CD14-positive monocyte (primary cell): Measurements from ENCODE around the gene WDR82. TPM values are rescaled to one million over a fixed set of nuclear protein-coding genes. Genes with fewer than 3 reads are reported as not detected.

ENCODE experiments used
- DNase-seq, 3 donors: peaks; one replicate each; pipeline ENCODE4 v3.0.0-alpha.2; 2011 to 2022
- H2AFZ ChIP-seq: 2 replicates; pipeline ENCODE4 v1.6.0; 2012; ENCODE audit warnings: mild to moderate bottlenecking, low read depth, low read length, inconsistent platforms; ENCODE audit not compliant: insufficient read depth, poor library complexity, severe bottlenecking
- H3K27ac ChIP-seq, 2 donors: 1 replicate in 1 of 2; 2 replicates in 1 of 2; pipeline ENCODE4 v1.5.1; 2012 to 2013; ENCODE audit warnings: low read length in 2 of 2, control low read depth in 1 of 2, inconsistent platforms in 1 of 2, low read depth in 1 of 2, mild to moderate bottlenecking in 1 of 2
- H3K27me3 ChIP-seq, 2 donors: one replicate each; pipeline versions ENCODE4 v1.6.0 to v1.6.1; 2011 to 2013; ENCODE audit warnings: low read length in 2 of 2; ENCODE audit not compliant: control insufficient read depth in 2 of 2, insufficient read depth in 2 of 2
- H3K36me3 ChIP-seq, 2 donors: replicated peaks in 1 of 2; 1 replicate in 1 of 2; 2 replicates in 1 of 2; pipeline versions ENCODE4 v1.5.1 to v1.6.1; 2012 to 2013; ENCODE audit warnings: low read length in 2 of 2, control low read depth in 1 of 2, inconsistent platforms in 1 of 2, mild to moderate bottlenecking in 1 of 2; ENCODE audit not compliant: insufficient read depth in 2 of 2, control insufficient read depth in 1 of 2
- H3K4me1 ChIP-seq, 2 donors: 1 replicate in 1 of 2; 2 replicates in 1 of 2; pipeline versions ENCODE4 v1.5.1 to v1.6.1; 2012 to 2013; ENCODE audit warnings: low read length in 2 of 2, control low read depth in 1 of 2, inconsistent platforms in 1 of 2, mild to moderate bottlenecking in 1 of 2, moderate library complexity in 1 of 2; ENCODE audit not compliant: insufficient read depth in 2 of 2, control insufficient read depth in 1 of 2
- H3K4me2 ChIP-seq: replicated peaks from 2 replicates; pipeline ENCODE3; 2012; ENCODE audit warnings: low read length, moderate library complexity, mild to moderate bottlenecking; ENCODE audit not compliant: poor library complexity, severe bottlenecking; ENCODE audit errors: extremely low read depth
- H3K4me3 ChIP-seq, 3 experiments: fragments of 200-600 bp in 1 of 3; sonication (generic) in 1 of 3; replicated peaks in 1 of 3; 1 replicate in 2 of 3; 2 replicates in 1 of 3; pipeline ENCODE4 v1.5.1; 2011 to 2013; ENCODE audit warnings: low read length in 3 of 3, mild to moderate bottlenecking in 3 of 3, control low read depth in 2 of 3, low read depth in 2 of 3, inconsistent platforms in 1 of 3, moderate library complexity in 1 of 3
- H3K79me2 ChIP-seq: 2 replicates; pipeline ENCODE4 v1.6.0; 2012; ENCODE audit warnings: mild to moderate bottlenecking, control low read depth, inconsistent platforms, low read length, moderate library complexity; ENCODE audit not compliant: insufficient read depth
- H3K9ac ChIP-seq: 2 replicates; pipeline ENCODE4 v1.6.0; 2017; ENCODE audit warnings: low read length, mild to moderate bottlenecking; ENCODE audit not compliant: insufficient read depth, poor library complexity, severe bottlenecking
- H3K9me3 ChIP-seq, 2 donors: replicated peaks in 1 of 2; 1 replicate in 1 of 2; 2 replicates in 1 of 2; pipeline versions ENCODE4 v1.5.1 to v1.6.1; 2012 to 2013; ENCODE audit warnings: low read length in 2 of 2, control low read depth in 1 of 2; ENCODE audit not compliant: control insufficient read depth in 1 of 2, insufficient read depth in 1 of 2
- H4K20me1 ChIP-seq: 2 replicates; pipeline ENCODE4 v1.6.0; 2012; ENCODE audit warnings: mild to moderate bottlenecking, low read length, control low read depth, moderate library complexity; ENCODE audit not compliant: insufficient read depth
- H3K27ac Mint-ChIP-seq, 7 donors: one replicate each; pipeline ENCODE4 v1.8.0; 2020; ENCODE audit warnings: mild to moderate bottlenecking in 7 of 7, mixed read lengths in 7 of 7, moderate library complexity in 6 of 7, inconsistent platforms in 2 of 7
- H3K27me3 Mint-ChIP-seq, 3 donors: one replicate each; pipeline ENCODE4 v1.8.0; 2021 to 2022; ENCODE audit warnings: low read depth in 3 of 3, mild to moderate bottlenecking in 3 of 3, mixed read lengths in 3 of 3, moderate library complexity in 3 of 3, inconsistent platforms in 1 of 3
- H3K36me3 Mint-ChIP-seq, 2 donors: one replicate each; pipeline ENCODE4 v1.8.0; 2020; ENCODE audit warnings: mixed read lengths in 2 of 2, inconsistent platforms in 1 of 2, mild to moderate bottlenecking in 1 of 2
- H3K4me1 Mint-ChIP-seq: one replicate; pipeline ENCODE4 v1.8.0; 2020; ENCODE audit warnings: mild to moderate bottlenecking, mixed read lengths
- H3K4me3 Mint-ChIP-seq, 2 donors: one replicate each; pipeline ENCODE4 v1.8.0; 2020; ENCODE audit warnings: mild to moderate bottlenecking in 2 of 2, mixed read lengths in 2 of 2, moderate library complexity in 1 of 2
- H3K9me3 Mint-ChIP-seq, 7 donors: one replicate each; pipeline ENCODE4 v1.8.0; 2020 to 2022; ENCODE audit warnings: mixed read lengths in 7 of 7, mild to moderate bottlenecking in 6 of 7, moderate library complexity in 6 of 7, inconsistent platforms in 2 of 7
- WGBS: methylation state at CpG from one replicate; pipeline ENCODE4 v1.1.5; 2013; ENCODE audit warnings: missing lambda C conversion rate; ENCODE audit not compliant: insufficient coverage; 5-methylcytosine and 5-hydroxymethylcytosine counted together
- intact Hi-C, 2 donors: fragments of 100-400 bp; cut with micrococcal nuclease; formaldehyde crosslinking; loops; one replicate each; pipeline versions ENCODE4 v1.15.0 to v1.15.1; 2023
- polyA plus RNA-seq, 3 donors: library from polyadenylated mRNA; depleted of rRNA in 1 of 3; unstranded in 2 of 3; stranded (reverse) in 1 of 3; fragments of 300-500 nt in 2 of 3; fragments of >200 nt in 1 of 3; fragmentation: Illumina TruSeq in 2 of 3; gene quantifications; 1 replicate in 2 of 3; 2 replicates in 1 of 3; pipeline ENCODE4 v1.2.3, GENCODE V29; 2012 to 2021
- TF ChIP-seq, protein P1 (sequence below): fragments of 200-600 bp; IDR thresholded peaks from one replicate; pipeline ENCODE4 v1.8.0; 2022; ENCODE audit warnings: antibody characterized with exemption, mild to moderate bottlenecking

WDR82 gene
- polyA plus RNA-seq, 3 donors, result 27.3 to 33.4 (median 32.3) TPM

DNA sequence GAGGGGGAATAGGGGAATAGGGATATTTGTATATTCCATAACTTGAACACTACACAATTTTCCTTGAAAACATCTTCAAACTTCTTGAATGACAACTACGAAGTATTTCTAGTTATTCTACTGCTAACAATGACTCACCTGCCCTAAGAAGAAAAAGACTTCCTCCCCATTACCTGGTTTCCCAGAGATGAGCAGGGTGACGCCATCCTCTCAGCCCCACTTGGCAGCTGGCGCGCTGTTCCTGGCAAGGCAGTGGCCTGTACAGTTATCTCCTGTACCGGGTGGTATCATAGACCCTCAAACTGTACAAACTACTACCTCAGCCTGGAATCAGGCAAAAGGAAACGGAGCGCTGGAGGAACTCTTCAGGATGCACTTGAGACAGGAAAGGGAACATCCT is 10.4 kb downstream of the WDR82 start:
- intact Hi-C loops, result no loop called here
- H3K9me3 Mint-ChIP-seq, result no peaks in the 10 kb centered on the region
- H3K4me3 Mint-ChIP-seq, result no peak overlapping the region
- Histone ChIP-seq H3K4me1 (peaks cover 36 to 52% of the 10 kb centered on the region in 2 donors), H3K79me2 (peaks cover 96% of the 10 kb centered on the region), H3K27ac (peak overlapping the region in 1 of 2 donors; percentile 90), H4K20me1 (peaks cover 98% of the 10 kb centered on the region), H3K9ac (no peak overlapping the region), H3K4me3 (no peak overlapping the region), H3K36me3 (peaks cover 59 to 83% of the 10 kb centered on the region in 2 donors), H3K4me2 (no peak overlapping the region), H2AFZ (no peak overlapping the region), H3K9me3 (no peaks in the 10 kb centered on the region), H3K27me3 (no peaks in the 10 kb centered on the region)
- H3K36me3 Mint-ChIP-seq, result peaks cover 62 to 78% of the 10 kb centered on the region in 2 donors
- 99% methylated on average over 7 of the region's 7 CpGs for WGBS
- no peak for DNase-seq
- H3K27ac Mint-ChIP-seq, result peak overlapping the region in 2 of 7 donors; percentile 94 to 98
- TF ChIP-seq, protein P1, sequence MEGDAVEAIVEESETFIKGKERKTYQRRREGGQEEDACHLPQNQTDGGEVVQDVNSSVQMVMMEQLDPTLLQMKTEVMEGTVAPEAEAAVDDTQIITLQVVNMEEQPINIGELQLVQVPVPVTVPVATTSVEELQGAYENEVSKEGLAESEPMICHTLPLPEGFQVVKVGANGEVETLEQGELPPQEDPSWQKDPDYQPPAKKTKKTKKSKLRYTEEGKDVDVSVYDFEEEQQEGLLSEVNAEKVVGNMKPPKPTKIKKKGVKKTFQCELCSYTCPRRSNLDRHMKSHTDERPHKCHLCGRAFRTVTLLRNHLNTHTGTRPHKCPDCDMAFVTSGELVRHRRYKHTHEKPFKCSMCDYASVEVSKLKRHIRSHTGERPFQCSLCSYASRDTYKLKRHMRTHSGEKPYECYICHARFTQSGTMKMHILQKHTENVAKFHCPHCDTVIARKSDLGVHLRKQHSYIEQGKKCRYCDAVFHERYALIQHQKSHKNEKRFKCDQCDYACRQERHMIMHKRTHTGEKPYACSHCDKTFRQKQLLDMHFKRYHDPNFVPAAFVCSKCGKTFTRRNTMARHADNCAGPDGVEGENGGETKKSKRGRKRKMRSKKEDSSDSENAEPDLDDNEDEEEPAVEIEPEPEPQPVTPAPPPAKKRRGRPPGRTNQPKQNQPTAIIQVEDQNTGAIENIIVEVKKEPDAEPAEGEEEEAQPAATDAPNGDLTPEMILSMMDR, result no peak
- peaks cover 51% of the 10 kb centered on the region for H3K4me1 Mint-ChIP-seq
- peaks cover 0 to 1% (median 0%) of the 10 kb centered on the region in 3 donors for H3K27me3 Mint-ChIP-seq

DNA sequence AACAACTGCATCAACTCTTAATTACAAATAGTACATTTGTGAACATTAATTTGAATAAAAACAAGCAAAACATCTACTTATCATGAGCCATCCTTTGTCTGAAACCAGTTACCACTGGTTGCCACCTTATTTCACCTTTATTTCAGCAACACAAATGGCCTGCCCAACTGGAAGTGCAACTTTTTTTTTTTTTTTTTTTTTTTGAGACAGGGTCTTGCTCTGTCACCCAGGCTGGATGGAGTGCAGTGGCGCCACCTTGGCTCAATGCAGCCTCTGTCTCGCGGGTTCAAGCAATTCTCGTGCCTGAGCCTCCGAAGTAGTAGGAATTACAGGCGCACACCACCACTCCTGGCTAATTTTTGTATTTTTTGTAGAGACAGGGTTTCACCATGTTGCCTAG is 13.1 kb downstream of the WDR82 start:
- H3K27ac Mint-ChIP-seq, result peak overlapping the region in 1 of 7 donors; percentile 40
- H3K9me3 ChIP-seq, result no peaks in the 10 kb centered on the region
- intact Hi-C loops, result no loop called here
- H3K4me1 ChIP-seq, result peaks cover 21 to 25% of the 10 kb centered on the region in 2 donors
- TF ChIP-seq, protein P1, result no peak
- H3K4me2 ChIP-seq, result no peak overlapping the region
- no peak overlapping the region for H2AFZ ChIP-seq
- no peak overlapping the region for H3K4me3 Mint-ChIP-seq
- no peak overlapping the region for H3K27ac ChIP-seq
- H3K9ac ChIP-seq, result no peak overlapping the region
- peaks cover 72 to 90% of the 10 kb centered on the region in 2 donors for H3K36me3 Mint-ChIP-seq
- peaks cover 0 to 1% (median 0%) of the 10 kb centered on the region in 3 donors for H3K27me3 Mint-ChIP-seq
- peaks cover 79 to 94% of the 10 kb centered on the region in 2 donors for H3K36me3 ChIP-seq
- peaks cover 98% of the 10 kb centered on the region for H4K20me1 ChIP-seq
- no CpG with 5 or more reads among the region's 6 CpGs for WGBS
- H3K9me3 Mint-ChIP-seq, result no peaks in the 10 kb centered on the region
- H3K4me1 Mint-ChIP-seq, result peaks cover 33% of the 10 kb centered on the region
- no peak overlapping the region for H3K4me3 ChIP-seq
- peaks cover 95% of the 10 kb centered on the region for H3K79me2 ChIP-seq
- no peak for DNase-seq
- H3K27me3 ChIP-seq, result no peaks in the 10 kb centered on the region
